ENCODE data around the gene CDHR2.

Gene CDHR2

DNA sequence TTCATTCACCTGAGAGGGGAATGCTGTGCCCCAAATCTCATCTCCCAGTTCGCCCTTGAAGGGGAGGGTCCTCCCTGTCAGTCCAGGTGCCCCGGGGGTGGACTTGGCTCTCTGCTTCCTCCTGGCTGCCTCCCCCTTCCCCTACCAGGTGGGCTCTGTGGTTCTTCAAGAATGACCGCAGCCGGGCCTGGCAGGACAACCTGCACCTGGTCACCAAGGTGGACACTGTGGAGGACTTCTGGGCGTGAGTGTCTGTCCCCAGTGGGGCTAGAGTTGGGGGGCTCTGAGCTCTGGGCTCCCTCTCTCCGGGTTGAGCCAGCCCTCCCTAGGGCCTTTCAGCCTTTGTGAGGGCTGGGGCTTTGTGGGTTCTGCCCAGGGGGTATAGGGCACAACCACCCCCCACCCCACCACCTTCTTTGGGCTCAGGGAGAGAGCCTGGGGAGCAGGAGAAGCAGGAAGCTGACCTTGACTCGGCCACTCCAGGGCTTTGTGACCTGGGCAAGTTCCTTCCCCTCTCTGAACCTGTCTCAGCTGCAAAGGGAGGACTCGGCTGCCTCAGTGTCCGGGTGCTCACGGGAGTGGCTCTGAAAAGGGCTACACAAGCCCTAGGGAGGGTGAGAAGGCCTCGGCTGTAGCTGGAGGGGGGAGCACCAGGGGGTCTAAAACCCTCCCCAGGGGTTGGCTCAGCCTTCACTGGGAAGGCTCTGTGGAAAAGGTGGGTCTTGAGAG lies 94.5 kb downstream of the CDHR2 start:
- DNase-seq = no peak

DNA sequence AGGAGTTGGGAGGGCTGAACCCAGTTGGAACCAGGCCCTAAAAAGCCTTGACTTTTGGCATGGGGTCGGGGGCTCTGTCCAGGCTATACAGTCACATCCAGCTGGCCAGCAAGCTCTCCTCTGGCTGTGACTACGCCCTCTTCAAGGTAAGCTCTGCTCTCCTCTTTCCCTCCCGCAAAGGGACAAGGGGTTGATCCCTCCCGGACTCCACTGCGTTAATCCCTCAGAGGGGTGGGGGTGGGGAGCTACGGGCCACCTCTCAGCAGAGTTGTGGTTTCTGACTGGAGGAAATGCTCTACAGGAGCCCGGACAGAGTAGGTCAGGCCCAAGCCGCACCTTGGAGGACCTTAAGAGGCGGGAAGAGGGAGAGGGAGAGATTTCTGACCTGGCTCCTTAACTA lies 95.2 kb downstream of the CDHR2 start:
- no peak for DNase-seq

DNA sequence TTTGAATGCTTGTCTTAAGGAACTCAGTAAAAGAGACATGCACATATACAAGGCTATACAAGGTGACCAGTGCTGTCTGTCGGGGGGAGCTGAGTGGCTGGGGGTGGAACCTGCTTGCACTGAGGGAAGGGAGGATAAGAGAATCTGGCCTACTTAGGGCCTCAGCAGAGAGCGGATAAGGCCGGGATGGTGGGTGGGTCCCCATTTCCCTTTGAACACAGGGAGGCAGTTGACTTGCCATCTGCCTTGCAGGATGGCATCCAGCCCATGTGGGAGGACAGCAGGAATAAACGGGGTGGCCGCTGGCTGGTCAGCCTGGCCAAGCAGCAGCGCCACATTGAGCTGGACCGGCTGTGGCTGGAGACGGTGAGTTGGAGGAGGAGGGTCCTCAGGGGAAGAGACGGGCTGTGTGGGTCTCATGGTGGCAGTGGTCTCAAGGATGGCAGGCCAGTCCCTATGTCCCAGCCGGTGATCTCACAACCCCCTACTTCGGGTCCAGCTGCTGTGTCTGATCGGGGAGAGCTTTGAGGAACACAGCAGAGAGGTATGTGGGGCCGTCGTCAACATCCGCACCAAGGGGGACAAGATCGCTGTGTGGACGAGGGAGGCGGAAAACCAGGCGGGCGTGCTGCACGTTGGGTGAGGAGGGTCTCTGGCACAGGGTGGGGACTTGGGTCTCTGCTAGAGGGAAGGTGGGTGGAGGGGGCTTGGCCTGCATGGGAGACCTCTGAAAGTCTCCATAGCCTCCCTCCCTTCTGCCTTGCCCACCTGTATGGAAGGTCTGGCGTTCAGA lies 95.9 kb downstream of the CDHR2 start:
- DNase-seq = no peak

Data from fibroblast of skin of scalp (primary cell).